ENCODE results near the gene FCGR1A. TPM values are rescaled to one million over a fixed set of nuclear protein-coding genes. Genes with fewer than 3 reads are reported as not detected.
"Not testable (repeated sequence)": the region's sequence is repeated elsewhere in the genome, so short reads cannot be mapped to it uniquely, and the experiment has no call there.

FCGR1A gene
- total RNA-seq, 1 experiment from 2014 or later: not detected

DNA sequence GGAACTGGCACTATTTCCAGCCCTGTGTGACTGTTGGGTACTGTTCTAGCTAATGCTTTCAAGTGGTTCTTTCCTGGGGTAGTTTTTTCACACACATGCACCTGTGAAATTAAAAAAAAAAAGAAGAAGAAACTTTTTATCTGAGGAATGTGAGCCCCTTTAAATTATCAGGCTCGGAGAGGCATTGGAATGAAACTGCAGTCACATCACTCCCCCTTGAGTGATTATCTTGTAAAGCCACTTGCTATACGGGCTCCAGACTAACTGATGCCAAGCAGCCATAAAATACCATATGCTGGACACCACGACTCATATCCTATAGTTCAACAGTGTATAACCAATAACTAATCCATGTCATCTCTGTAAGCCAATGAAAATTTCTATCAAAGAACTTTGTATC lies 5.4 kb upstream of the FCGR1A start:
- not testable (repeated sequence) for DNase-seq (ENCODE audit: low read depth)

DNA sequence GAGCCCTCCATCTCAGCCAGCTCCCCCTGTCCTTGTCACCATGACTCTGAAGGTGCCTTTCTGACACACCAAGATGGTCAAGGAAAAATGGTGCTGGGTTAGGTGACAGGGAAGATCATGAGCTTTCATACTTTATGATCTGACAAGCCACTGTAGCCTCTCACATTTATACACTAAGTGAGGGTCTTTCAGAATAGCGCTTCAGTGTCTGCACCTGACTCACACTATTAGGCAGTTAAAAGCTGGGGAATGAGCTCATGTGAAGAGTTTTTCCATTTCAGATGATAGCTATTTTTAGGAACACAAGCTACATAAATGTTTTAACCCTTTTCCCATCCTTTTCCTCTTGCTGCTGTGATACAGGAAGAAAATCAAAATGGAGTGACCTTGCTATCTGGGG lies 4.2 kb upstream of the FCGR1A start:
- not testable (repeated sequence) for DNase-seq (ENCODE audit: low read depth)

DNA sequence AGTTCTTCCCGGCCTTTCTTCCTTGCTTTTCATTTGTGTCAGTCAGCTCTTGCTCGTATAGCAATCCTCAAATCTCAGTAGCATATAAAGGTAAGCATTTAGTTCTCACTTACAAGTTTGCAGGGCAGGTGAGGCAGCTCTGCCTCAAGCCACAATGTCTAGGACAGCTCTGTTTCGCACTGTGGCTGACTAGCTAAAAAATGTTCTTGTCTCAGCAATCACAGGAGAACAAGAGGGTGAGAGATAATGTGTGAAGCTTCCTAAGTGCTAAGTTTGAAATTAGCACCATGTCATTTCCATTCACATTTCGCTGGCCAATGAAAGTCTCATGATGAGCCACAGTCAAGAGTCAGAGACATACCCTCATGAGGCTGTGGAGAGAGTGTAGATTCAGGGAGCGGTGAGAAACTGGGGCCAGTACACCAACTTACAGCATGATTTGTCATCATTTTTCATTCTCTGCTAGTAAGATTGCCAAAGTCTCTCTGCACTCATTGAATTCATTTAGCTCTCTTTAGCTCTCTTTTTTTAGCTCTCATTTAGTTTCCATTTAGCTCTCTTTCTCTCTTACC lies 995 bp upstream of the FCGR1A start:
- not testable (repeated sequence) for DNase-seq (ENCODE audit: low read depth)

DNA sequence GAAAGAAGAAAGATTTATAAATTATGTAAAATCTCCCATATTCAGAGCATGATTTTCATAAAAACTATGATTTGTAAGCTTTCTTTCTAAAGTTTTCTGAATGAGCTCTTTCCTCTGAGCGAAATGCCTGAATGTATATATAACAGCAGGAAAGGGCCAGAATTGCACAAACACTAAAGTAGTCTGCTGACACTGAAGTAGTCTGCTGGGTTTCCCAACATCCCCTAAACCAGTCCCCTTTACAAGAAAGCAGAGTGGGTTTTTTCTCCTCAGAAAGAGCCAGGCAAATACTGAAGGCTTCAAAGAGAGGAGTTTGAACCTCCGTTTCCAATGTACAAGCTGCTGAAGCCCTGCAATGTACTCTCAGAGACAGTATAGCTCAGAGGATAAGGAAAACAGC lies 795 bp downstream of the FCGR1A start:
- DNase-seq (ENCODE audit: low read depth): not testable (repeated sequence)

DNA sequence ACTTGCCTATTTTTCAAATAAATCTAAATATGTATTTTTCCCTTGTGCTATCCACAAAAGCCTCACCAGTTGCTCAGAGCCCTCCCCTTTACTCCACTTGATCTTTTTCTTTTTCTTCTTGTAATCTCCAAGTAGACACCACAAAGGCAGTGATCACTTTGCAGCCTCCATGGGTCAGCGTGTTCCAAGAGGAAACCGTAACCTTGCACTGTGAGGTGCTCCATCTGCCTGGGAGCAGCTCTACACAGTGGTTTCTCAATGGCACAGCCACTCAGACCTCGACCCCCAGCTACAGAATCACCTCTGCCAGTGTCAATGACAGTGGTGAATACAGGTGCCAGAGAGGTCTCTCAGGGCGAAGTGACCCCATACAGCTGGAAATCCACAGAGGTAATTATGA lies 1.4 kb downstream of the FCGR1A start:
- not testable (repeated sequence) for DNase-seq (ENCODE audit: low read depth)

DNA sequence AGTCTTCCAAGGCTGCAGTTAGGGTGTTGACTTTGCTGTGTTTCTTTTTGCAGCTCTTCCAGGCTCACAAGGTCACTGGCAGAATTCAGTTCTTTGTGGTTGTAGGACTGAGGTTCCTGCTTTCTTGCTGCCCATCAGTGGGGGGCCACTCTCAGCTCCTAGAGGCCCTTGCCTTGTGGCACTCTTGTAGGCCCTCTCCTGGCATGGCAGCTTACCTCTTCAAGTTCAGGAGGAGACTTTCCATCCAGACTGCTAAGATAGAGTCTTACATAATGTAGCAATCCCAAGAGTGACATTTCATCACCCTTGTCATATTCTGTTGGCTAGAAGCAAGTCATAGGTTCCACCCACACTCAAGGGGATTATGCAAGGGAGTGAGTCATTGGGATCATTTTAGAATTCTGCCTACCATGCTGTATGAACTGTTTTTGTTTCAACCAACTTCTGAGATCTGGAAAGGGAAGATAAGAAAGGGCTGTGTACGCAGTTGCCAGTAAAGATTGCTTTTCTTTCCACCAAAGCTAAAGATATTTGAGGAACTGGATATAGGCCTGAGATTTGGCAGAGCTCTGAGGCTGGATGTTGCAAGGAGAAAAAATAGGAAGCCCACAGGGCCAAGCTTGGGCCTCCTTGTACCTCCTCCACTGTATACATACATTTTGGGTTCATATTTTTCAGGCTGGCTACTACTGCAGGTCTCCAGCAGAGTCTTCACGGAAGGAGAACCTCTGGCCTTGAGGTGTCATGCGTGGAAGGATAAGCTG lies 5.4 kb downstream of the FCGR1A start:
- DNase-seq (ENCODE audit: low read depth): not testable (repeated sequence)

DNA sequence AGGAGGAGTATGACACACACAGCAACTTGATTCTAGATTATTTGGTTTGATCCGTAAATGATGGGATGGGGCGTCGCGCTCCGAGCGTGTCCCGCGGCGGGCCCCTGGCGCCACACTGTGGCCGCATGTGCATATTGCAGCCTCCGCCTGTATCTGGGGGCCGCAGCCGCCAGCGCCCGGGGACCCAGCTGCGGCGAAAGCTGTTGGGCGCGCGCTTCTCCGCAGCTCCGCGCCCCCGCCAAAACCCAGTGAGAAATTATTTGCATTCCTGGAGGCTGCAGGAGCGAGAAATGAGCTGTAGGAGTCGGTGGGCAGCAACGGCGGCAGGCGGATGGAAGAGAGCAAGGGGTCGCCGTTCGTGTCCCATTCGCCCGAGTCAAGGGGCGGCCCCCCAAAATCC lies 10.0 kb downstream of the FCGR1A start:
- DNase-seq (ENCODE audit: low read depth): peak; percentile 49

DNA sequence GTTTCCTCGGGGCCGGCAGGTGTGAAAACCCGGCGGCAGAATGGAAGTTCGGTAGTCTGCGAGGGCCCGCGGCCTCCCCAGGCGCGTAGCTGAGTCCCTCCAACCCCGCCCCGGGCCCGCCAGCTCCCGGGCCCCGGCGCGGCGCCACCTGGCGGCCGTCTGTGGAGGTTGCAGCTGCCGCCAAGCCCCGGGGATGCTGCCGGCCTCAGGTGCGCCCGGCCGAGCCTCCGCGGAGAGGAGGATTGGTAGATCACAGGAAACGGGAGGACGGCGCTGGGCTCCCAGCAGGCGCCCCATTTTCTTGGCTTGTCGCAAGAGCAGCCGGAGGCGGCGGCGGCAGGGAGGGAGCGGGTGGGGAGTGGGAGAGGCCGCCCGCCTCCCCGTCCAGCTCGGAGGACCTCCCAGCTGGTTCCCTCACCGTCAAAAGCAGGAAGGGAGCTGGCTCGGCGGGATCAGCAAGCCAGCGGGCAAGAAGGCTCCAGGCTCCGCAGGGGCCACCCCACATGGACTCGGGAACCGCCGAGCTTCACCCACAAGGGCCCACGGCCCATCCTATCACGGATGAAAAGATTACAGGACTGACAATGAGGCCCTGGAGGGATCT lies 10.5 kb downstream of the FCGR1A start:
- DNase-seq (ENCODE audit: low read depth): peak; percentile 72

DNA sequence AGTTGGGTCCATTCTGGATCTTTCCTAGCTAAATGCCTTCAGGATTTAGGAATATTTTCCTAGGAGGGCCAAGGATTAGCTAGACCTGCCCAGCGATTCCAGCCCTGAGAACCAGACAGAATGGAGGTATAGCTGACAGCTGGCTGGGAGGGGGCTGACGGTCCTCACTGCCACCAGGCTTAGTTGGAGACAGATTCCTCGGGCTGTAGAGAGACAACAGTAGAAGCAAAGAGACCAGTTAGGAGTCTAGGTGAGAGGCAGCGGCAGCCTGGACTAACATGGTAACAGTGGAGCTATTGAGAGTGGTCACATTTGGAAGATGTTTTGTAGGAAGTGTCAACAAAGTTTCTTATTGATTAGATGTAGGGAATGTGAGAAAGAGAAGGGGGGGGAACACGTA lies 11.4 kb downstream of the FCGR1A start:
- not testable (repeated sequence) for DNase-seq (ENCODE audit: low read depth)

DNA sequence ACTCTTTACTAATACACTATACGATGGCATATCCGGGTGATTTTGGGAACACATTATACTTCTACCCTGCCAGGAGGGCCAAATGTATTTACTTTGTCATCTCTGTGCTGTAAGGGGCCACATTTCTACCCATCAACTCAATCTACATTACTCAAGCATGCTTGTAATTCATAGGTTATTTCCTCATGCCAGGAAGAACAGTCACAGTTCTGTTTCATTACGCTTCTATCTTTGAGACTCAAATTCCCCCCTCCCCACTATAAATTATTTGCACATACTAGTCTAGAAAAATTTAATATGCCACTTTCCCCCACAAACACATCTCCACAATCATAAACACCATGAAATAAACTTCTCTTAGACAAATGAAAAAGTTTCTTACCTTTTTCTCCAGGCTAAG lies 19.1 kb downstream of the FCGR1A start:
- DNase-seq (ENCODE audit: low read depth): not testable (repeated sequence)

DNA sequence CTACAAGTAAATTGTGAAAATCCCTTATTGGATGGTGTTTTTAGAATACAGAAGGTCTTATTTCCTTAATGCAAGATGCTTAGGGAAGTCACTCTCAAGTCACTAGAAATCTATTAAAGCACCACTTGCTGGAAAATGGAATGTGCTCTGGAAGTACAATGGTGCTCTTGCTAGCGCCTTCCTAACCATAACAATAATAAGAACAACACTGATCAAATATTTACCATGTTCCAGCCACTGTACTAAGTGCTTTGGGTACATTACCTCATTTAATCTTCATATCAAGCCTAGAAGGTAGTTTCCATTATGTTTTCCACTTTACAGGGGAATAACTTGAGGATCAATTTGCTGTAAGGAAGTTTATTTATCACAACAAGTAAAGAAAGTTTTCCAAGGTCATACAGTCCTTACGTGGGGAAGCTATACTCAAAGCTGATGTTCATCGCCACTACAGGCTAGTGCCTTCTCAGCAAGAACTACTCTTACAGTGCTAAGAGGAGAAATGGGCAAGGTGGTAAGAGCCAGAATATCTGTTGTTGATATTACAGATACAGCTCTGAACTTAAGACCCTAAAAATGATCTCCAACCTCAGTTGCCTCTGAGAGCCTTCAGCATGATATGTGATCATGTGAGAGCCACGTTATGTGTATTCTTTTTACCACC lies 22.1 kb downstream of the FCGR1A start:
- DNase-seq (ENCODE audit: low read depth): not testable (repeated sequence)

DNA sequence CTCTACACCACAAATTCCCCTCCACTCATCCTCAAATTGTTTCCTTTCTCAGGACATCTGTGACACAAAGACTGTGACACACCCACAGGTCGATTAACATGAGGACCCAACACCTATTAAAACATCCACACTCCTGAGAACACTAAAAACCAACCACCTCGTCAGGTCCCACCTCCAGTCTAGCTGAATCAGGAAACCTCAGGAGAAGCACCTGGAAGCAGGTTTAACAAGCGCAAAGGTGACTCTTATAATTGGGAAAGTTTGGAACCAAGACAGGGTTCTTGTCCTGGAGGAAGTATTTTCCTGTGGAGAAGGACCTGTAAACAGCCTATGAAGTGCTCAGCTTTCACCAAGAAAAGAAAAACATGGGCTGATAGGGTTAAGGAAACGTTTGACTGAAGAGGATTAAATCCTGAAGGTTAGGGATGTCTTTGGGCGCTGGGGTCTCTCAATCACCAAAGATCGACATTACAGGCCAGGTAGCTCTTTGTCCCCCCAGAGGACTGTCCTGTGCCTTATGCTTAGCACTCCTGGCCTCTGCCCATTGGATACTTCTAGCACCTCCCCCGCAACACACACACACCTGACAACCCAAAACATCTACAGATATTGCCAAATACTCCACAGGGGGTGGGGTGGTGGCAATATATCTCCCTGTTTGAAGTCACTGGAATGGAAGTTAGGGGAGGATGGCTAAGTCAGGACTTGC lies 28.4 kb downstream of the FCGR1A start:
- DNase-seq (ENCODE audit: low read depth): peak; percentile 2

DNA sequence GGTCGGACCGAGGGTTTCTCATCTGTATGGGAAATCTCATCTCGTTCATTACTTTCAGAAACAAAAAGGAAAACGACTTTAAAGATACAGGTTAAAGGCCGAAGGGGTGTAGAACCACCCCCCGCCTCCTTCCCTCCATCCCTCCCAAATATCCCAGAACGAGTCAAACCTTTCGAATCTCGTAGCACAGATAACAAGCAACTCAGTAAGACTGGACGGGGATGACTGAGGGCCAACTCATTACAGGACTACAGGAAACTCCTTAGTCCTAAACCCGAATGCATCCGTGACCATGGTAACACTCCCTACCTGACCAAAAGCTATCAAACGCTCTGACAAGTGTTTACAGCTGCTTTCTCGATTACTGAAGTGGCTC lies 29.0 kb downstream of the FCGR1A start:
- peak; percentile 23 for DNase-seq (ENCODE audit: low read depth)

DNA sequence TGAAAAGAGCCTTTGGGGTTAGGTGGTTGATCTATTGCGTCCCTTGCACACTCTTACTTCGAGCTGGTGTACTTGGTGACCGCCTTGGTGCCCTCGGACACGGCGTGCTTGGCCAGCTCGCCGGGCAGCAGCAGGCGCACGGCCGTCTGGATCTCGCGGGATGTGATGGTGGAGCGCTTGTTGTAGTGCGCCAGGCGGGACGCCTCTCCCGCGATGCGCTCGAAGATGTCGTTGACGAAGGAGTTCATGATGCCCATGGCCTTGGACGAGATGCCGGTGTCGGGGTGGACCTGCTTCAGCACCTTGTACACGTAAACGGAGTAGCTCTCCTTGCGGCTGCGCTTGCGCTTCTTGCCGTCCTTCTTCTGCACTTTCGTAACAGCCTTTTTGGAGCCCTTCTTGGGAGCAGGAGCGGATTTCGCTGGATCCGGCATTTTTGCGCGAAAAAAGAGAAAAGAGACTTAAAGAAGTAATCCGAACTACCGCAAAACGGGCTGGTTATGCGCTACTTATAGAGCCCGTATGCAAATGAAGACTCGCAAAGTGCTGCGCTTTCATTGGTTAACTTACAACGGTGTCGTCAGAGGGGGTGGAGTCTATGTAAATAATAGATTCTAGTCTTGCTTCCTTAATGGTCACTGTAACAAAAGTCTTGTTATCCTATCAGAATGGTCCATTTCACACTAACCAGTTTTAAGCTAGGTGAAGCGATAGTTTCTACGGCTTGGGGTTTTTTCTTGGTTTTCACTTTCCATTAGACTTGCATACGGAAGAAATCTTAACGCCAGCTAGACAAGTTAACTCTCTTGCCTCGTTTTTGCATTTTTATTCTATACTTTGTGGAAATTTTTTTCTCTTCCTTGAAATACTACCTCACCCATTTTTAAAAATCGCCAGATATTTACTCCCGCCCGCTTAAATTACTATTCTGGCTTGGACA lies 29.7 kb downstream of the FCGR1A start:
- DNase-seq (ENCODE audit: low read depth): peak; percentile 89

DNA sequence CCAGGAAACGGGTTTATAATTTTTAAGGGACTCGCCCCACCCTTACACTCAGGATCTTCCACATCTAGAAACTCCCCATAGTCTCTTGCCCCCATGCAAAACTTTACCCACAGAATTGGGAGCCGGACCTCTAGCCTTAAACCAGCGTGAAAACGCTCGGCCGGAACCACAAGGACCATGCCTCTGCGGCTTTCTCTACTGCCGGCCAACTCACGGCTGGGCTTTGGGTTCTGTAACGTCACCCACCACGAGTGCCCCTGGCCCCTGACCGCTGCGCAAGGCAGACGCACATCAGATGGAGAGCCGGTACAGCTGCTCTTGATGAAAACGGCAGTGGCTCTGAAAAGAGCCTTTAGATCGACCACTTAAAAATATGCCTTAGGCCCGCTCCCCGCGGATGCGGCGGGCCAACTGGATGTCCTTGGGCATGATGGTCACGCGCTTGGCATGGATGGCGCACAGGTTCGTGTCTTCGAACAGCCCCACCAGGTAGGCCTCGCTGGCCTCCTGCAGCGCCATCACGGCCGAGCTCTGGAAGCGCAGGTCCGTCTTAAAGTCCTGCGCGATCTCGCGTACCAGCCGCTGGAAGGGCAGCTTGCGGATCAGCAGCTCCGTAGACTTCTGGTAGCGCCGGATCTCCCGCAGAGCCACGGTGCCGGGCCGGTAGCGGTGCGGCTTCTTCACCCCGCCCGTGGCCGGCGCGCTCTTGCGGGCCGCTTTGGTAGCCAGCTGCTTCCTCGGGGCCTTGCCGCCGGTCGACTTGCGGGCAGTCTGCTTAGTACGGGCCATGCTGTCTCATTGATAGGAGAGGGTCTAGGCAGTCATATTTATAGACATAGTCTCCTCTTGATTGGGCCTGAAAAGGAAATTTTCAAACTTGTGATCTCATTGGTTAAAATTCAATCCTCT lies 30.7 kb downstream of the FCGR1A start:
- peak; percentile 57 for DNase-seq (ENCODE audit: low read depth)

DNA sequence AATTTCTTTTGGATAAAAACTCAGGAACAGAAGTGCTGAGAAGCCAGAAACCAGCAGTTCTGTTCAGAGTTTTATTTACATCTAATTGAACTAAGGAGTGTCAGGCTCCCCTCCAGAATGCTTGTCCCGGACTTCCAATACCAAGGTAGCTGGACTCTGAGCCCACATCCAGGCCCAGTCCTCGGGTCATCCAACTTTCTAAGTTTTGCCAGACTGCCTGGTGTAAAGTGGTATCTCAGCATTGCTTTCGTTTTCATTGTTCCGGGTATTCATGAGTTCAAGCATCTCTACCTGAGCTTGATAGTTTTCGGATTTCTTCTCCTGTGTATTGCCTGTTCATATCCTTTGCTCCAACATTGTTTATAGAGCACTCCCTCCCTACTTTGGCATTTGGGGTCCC lies 37.9 kb downstream of the FCGR1A start:
- DNase-seq (ENCODE audit: low read depth): not testable (repeated sequence)

DNA sequence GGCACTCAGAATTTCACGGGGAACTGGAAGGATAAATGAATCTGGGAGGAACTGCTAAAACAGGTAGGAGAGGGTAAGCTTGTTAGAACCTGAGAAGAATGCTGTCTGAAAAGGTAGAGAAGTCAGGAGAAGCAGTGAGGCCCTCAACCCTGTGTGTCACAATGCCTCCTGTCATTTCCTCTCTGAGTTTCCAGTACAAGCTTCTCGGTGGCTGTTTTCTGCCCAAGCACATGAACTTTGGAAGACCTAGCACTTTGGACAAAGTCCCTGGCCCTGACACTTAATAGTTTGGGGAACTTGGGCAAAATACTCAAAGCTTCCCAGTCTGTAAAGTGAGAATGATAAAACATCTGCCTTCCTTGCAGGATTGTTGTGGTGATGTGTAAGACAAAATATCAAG lies 44.1 kb downstream of the FCGR1A start:
- DNase-seq (ENCODE audit: low read depth): not testable (repeated sequence)

DNA sequence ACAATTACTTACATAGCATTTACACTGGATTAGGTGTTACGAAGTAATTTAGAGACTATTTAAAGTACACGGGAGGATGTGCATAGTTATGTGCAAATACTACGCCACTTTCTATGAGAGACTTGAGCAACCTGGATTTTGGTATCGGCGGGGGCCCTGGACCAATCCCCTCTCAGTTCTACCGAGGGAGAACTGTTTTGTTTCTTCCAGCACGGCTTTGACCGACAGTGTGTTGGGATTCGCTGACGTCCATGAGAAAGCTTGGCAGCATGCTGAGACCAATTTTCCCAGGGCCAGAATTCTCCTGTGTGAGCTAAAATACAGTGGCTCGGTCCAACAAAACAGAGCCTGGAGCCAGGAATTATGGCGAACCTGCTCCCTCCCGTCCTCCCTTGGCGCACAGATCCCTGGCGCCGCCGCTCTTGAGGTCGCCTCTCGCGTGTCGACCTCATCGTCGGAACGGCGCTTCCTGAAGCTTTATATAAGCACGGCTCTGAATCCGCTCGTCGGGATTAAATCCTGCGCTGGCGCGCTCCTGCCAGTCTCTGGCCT lies 49.3 kb downstream of the FCGR1A start:
- not testable (repeated sequence) for DNase-seq (ENCODE audit: low read depth)
